SK-N-SH treated with all-trans-retinoic acid at 6 μM for 48 hours (cell line): Measurements from ENCODE around the gene ST3GAL5.

Source experiments
- ARNTL ChIP-seq: fragments of 450-650 bp; formaldehyde crosslinking; IDR thresholded peaks from 2 replicates; pipeline ENCODE4 v1.5.0; 2020; ENCODE audit warnings: low read depth, mild to moderate bottlenecking, moderate library complexity, borderline replicate concordance
- GLIS3 ChIP-seq: fragments of 250-450 bp; sonication (Bioruptor Pico); IDR thresholded peaks from 2 replicates; pipeline ENCODE4 v1.5.0; 2020; ENCODE audit warnings: mild to moderate bottlenecking, moderate library complexity
- ISL1 ChIP-seq: fragments of 250-450 bp; sonication (Bioruptor Pico); IDR thresholded peaks from 2 replicates; pipeline ENCODE4 v2.1.2; 2022; ENCODE audit warnings: mild to moderate bottlenecking, moderate library complexity
- RARB ChIP-seq: fragments of 250-450 bp; sonication (Bioruptor Pico); IDR thresholded peaks from 2 replicates; pipeline ENCODE4 v1.8.0; 2021; ENCODE audit warnings: mild to moderate bottlenecking, moderate library complexity
- TOX ChIP-seq: fragments of 250-450 bp; sonication (Bioruptor Pico); IDR thresholded peaks from 2 replicates; pipeline ENCODE4 v1.8.0; 2021; ENCODE audit warnings: mild to moderate bottlenecking, moderate library complexity, borderline replicate concordance
- ZFP3 ChIP-seq: fragments of 250-450 bp; sonication (Bioruptor Pico); IDR thresholded peaks from 2 replicates; pipeline ENCODE4 v1.5.0; 2020; ENCODE audit warnings: mild to moderate bottlenecking, moderate library complexity
- ZFP30 ChIP-seq: fragments of 450-650 bp; formaldehyde crosslinking; IDR thresholded peaks from 2 replicates; pipeline ENCODE4 v1.5.0; 2022; ENCODE audit warnings: mild to moderate bottlenecking, moderate library complexity
- ZNF70 ChIP-seq: fragments of 450-650 bp; formaldehyde crosslinking; IDR thresholded peaks from 2 replicates; pipeline ENCODE4 v1.5.0; 2020; ENCODE audit warnings: mild to moderate bottlenecking, moderate library complexity
- ZNF8 ChIP-seq: fragments of 450-650 bp; formaldehyde crosslinking; IDR thresholded peaks from 2 replicates; pipeline ENCODE4 v1.5.0; 2020; ENCODE audit warnings: mild to moderate bottlenecking, moderate library complexity
- TF ChIP-seq, protein P1 (sequence below): fragments of 250-450 bp; sonication (Bioruptor Pico); IDR thresholded peaks from 2 replicates; pipeline ENCODE4 v1.8.0; 2020; ENCODE audit warnings: mild to moderate bottlenecking, moderate library complexity, borderline replicate concordance
- TF ChIP-seq, protein P2 (sequence below): fragments of 250-450 bp; sonication (Bioruptor Pico); IDR thresholded peaks from 2 replicates; pipeline ENCODE4 v1.5.0; 2020; ENCODE audit warnings: mild to moderate bottlenecking, moderate library complexity

DNA sequence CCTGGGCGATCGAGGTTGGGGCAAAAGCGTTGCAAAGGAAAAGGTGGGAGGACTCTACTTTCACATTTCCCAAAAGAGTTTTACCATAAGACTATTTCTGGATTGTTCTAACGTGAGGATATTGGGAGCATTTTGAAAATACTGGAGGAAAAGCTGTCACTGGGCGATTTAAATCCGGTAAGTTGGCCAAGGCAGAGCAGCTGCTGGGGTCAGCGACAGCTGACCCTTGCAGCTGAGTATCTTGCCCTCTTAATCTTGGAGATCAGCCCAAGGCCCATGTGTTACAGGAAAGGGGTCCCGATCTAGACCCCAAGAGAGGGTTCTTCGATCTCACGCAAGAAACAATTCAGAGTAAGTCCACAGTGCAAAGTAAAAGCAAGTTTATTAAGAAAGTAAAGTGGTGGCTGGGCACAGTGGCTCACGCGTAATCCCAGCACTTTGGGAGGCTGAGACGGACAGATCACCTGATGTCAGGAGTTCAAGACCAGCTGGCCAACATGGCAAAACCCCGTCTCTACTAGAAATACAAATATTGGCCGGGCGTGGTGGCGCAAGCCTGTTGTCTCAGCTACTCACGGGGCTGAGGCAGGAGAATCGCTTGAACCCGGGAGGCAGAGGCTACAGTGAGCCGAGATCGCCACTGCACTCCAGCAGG lies 964 bp upstream of the ST3GAL5 start:
- TF ChIP-seq, protein P1, sequence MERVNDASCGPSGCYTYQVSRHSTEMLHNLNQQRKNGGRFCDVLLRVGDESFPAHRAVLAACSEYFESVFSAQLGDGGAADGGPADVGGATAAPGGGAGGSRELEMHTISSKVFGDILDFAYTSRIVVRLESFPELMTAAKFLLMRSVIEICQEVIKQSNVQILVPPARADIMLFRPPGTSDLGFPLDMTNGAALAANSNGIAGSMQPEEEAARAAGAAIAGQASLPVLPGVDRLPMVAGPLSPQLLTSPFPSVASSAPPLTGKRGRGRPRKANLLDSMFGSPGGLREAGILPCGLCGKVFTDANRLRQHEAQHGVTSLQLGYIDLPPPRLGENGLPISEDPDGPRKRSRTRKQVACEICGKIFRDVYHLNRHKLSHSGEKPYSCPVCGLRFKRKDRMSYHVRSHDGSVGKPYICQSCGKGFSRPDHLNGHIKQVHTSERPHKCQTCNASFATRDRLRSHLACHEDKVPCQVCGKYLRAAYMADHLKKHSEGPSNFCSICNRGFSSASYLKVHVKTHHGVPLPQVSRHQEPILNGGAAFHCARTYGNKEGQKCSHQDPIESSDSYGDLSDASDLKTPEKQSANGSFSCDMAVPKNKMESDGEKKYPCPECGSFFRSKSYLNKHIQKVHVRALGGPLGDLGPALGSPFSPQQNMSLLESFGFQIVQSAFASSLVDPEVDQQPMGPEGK (CRISPR knock-in tag) = no peak
- TF ChIP-seq ARNTL (CRISPR knock-in tag) (no peak), ISL1 (CRISPR knock-in tag) (no peak), ZFP30 (CRISPR knock-in tag) (no peak), ZNF8 (no peak), ZNF70 (no peak), GLIS3 (CRISPR knock-in tag) (no peak), RARB (CRISPR knock-in tag) (no peak), TOX (CRISPR knock-in tag) (no peak), ZFP3 (no peak)
- TF ChIP-seq, protein P2, sequence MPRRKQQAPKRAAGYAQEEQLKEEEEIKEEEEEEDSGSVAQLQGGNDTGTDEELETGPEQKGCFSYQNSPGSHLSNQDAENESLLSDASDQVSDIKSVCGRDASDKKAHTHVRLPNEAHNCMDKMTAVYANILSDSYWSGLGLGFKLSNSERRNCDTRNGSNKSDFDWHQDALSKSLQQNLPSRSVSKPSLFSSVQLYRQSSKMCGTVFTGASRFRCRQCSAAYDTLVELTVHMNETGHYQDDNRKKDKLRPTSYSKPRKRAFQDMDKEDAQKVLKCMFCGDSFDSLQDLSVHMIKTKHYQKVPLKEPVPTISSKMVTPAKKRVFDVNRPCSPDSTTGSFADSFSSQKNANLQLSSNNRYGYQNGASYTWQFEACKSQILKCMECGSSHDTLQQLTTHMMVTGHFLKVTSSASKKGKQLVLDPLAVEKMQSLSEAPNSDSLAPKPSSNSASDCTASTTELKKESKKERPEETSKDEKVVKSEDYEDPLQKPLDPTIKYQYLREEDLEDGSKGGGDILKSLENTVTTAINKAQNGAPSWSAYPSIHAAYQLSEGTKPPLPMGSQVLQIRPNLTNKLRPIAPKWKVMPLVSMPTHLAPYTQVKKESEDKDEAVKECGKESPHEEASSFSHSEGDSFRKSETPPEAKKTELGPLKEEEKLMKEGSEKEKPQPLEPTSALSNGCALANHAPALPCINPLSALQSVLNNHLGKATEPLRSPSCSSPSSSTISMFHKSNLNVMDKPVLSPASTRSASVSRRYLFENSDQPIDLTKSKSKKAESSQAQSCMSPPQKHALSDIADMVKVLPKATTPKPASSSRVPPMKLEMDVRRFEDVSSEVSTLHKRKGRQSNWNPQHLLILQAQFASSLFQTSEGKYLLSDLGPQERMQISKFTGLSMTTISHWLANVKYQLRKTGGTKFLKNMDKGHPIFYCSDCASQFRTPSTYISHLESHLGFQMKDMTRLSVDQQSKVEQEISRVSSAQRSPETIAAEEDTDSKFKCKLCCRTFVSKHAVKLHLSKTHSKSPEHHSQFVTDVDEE (CRISPR knock-in tag) = no peak
